D721Med (cell line): Measurements from ENCODE around the gene FGFR1OP2.

ENCODE experiments used
- DNase-seq: peaks from one replicate; pipeline ENCODE4 v3.0.0; 2011; ENCODE audit warnings: low spot score; ENCODE audit not compliant: insufficient read length
- FAIRE-seq: peaks from 2 replicates; lab custom pipeline; 2011; peaks lifted over from hg19 to GRCh38; lab: Jason Lieb, UNC
- CTCF ChIP-seq: IDR thresholded peaks from 2 replicates; pipeline ENCODE4 v1.5.1; 2012; ENCODE audit warnings: mild to moderate bottlenecking, control low read depth; ENCODE audit not compliant: insufficient read depth; ENCODE audit errors: missing control alignments

Gene FGFR1OP2

GRCh38 chr12:27006797-27007467 lies 68.7 kb downstream of the FGFR1OP2 start:
- FAIRE-seq: no peak
- TF ChIP-seq CTCF: no peak
- no peak for DNase-seq

- FAIRE-seq: no peak
- DNase-seq: no peak
- TF ChIP-seq CTCF: no peak
These were observed 69.8 kb downstream of the FGFR1OP2 start for GRCh38 chr12:27008081-27008480.

GRCh38 chr12:27009881-27010301 lies 71.6 kb downstream of the FGFR1OP2 start:
- no peak for DNase-seq
- FAIRE-seq: peak; percentile 21
- TF ChIP-seq CTCF: no peak

- no peak for TF ChIP-seq CTCF
- FAIRE-seq (no peak), DNase-seq (no peak)
These were observed 74.1 kb downstream of the FGFR1OP2 start for GRCh38 chr12:27012239-27012981.

- DNase-seq (no peak), FAIRE-seq (no peak)
- TF ChIP-seq CTCF: no peak
These were observed 74.6 kb downstream of the FGFR1OP2 start for GRCh38 chr12:27012982-27013255.

GRCh38 chr12:27013611-27014084 lies 75.4 kb downstream of the FGFR1OP2 start:
- no peak for TF ChIP-seq CTCF
- FAIRE-seq (no peak), DNase-seq (no peak)
